Astrocyte (in vitro differentiated cells and primary cell): ENCODE data around the gene NXNL2. TPM values are rescaled to one million over a fixed set of nuclear protein-coding genes. Genes with fewer than 3 reads are reported as not detected.

Experiments used
- DNase-seq: peaks from one replicate; pipeline ENCODE4 v3.0.0-alpha.2; 2010; ENCODE audit warnings: low read depth
- FAIRE-seq: peaks from 2 replicates; lab custom pipeline; 2011; peaks lifted over from hg19 to GRCh38; lab: Jason Lieb, UNC
- H2AFZ ChIP-seq: 2 replicates; pipeline ENCODE4 v1.6.0; 2012; ENCODE audit warnings: low read depth, low read length, inconsistent platforms
- H3K27ac ChIP-seq: 2 replicates; pipeline ENCODE4 v1.5.1; 2011; ENCODE audit warnings: low read depth, low read length, inconsistent platforms
- H3K27me3 ChIP-seq: 2 replicates; pipeline ENCODE4 v1.6.0; 2011; ENCODE audit warnings: low read length, inconsistent platforms; ENCODE audit not compliant: insufficient read depth
- H3K36me3 ChIP-seq: 2 replicates; pipeline ENCODE4 v1.5.1; 2011; ENCODE audit warnings: low read length, inconsistent platforms; ENCODE audit not compliant: insufficient read depth
- H3K4me1 ChIP-seq: 2 replicates; pipeline ENCODE4 v1.5.1; 2011; ENCODE audit warnings: low read length, inconsistent platforms; ENCODE audit not compliant: insufficient read depth
- H3K4me2 ChIP-seq: 2 replicates; pipeline ENCODE4 v1.6.0; 2012; ENCODE audit warnings: low read length, inconsistent platforms
- H3K4me3 ChIP-seq: 2 replicates; pipeline ENCODE4 v1.5.1; 2011; ENCODE audit warnings: low read depth, mild to moderate bottlenecking, low read length, inconsistent platforms; ENCODE audit not compliant: insufficient read depth
- H3K79me2 ChIP-seq: 2 replicates; pipeline ENCODE4 v1.6.0; 2012; ENCODE audit warnings: mild to moderate bottlenecking, low read length, inconsistent platforms; ENCODE audit not compliant: insufficient read depth
- H3K9ac ChIP-seq: 2 replicates; pipeline ENCODE4 v1.6.0; 2012; ENCODE audit warnings: mild to moderate bottlenecking, low read length, inconsistent platforms
- H3K9me3 ChIP-seq: 2 replicates; pipeline ENCODE4 v1.5.1; 2012; ENCODE audit warnings: low read depth, mild to moderate bottlenecking, low read length, inconsistent platforms; ENCODE audit not compliant: insufficient read depth
- H4K20me1 ChIP-seq: 2 replicates; pipeline ENCODE4 v1.6.0; 2012; ENCODE audit warnings: low read length, inconsistent platforms; ENCODE audit not compliant: insufficient read depth
- H3K27ac Mint-ChIP-seq: one replicate; pipeline ENCODE4 v1.8.0; 2021; ENCODE audit warnings: mild to moderate bottlenecking, mixed read lengths; ENCODE audit not compliant: unreplicated experiment
- H3K27me3 Mint-ChIP-seq: one replicate; pipeline ENCODE4 v1.8.0; 2021; ENCODE audit warnings: low read depth, mixed read lengths; ENCODE audit not compliant: unreplicated experiment
- H3K36me3 Mint-ChIP-seq: one replicate; pipeline ENCODE4 v1.8.0; 2021; ENCODE audit warnings: low read depth, mixed read lengths; ENCODE audit not compliant: unreplicated experiment
- H3K4me1 Mint-ChIP-seq: one replicate; pipeline ENCODE4 v1.8.0; 2021; ENCODE audit warnings: low read depth, mixed read lengths; ENCODE audit not compliant: unreplicated experiment
- H3K4me3 Mint-ChIP-seq: one replicate; pipeline ENCODE4 v1.8.0; 2021; ENCODE audit warnings: mild to moderate bottlenecking, moderate library complexity, mixed read lengths; ENCODE audit not compliant: unreplicated experiment
- H3K9me3 Mint-ChIP-seq: one replicate; pipeline ENCODE4 v1.8.0; 2021; ENCODE audit warnings: mild to moderate bottlenecking, mixed read lengths; ENCODE audit not compliant: unreplicated experiment
- CTCF ChIP-seq: IDR thresholded peaks from 2 replicates; pipeline ENCODE4 v1.5.1; 2011; ENCODE audit warnings: low read depth, mild to moderate bottlenecking, inconsistent platforms, low read length, moderate library complexity; ENCODE audit not compliant: insufficient read depth
- EZH2 ChIP-seq: IDR thresholded peaks from 2 replicates; pipeline ENCODE4 v1.6.1; 2012; ENCODE audit warnings: mild to moderate bottlenecking, low read length, inconsistent platforms; ENCODE audit not compliant: insufficient read depth
- total RNA-seq: library from RNA; stranded (reverse); gene quantifications from 2 replicates; pipeline ENCODE4 v1.2.1, GENCODE V29; 2021

Gene NXNL2
- total RNA-seq, 1 donor from 2014 or later: 1.6 TPM

GRCh38 chr9:88555268-88555980 is 20.4 kb downstream of the NXNL2 start:
- Histone ChIP-seq H3K27ac (no peak overlapping the region), H3K27me3 (no peaks in the 10 kb centered on the region), H3K9me3 (no peaks in the 10 kb centered on the region), H3K79me2 (no peaks in the 10 kb centered on the region), H3K36me3 (no peaks in the 10 kb centered on the region), H3K4me1 (no peaks in the 10 kb centered on the region), H3K4me3 (no peak overlapping the region), H3K9ac (no peak overlapping the region), H4K20me1 (no peaks in the 10 kb centered on the region), H3K4me2 (no peak overlapping the region), H2AFZ (no peak overlapping the region)
- Mint-ChIP-seq H3K27me3 (peaks cover 15% of the 10 kb centered on the region), H3K4me3 (no peak overlapping the region), H3K27ac (no peak overlapping the region), H3K9me3 (peaks cover under 1% of the 10 kb centered on the region), H3K36me3 (no peaks in the 10 kb centered on the region), H3K4me1 (no peaks in the 10 kb centered on the region)
- TF ChIP-seq EZH2: no peak
- no peak for DNase-seq
- FAIRE-seq: no peak

- no peaks in the 10 kb centered on the region for H4K20me1 ChIP-seq
- Mint-ChIP-seq H3K27me3 (peaks cover 25% of the 10 kb centered on the region), H3K4me1 (no peaks in the 10 kb centered on the region), H3K36me3 (no peaks in the 10 kb centered on the region), H3K4me3 (no peak overlapping the region), H3K27ac (no peak overlapping the region), H3K9me3 (peaks cover 3% of the 10 kb centered on the region)
- no peaks in the 10 kb centered on the region for H3K9me3 ChIP-seq
- no peaks in the 10 kb centered on the region for H3K79me2 ChIP-seq
- no peaks in the 10 kb centered on the region for H3K4me1 ChIP-seq
- no peaks in the 10 kb centered on the region for H3K27me3 ChIP-seq
- H2AFZ ChIP-seq: no peak overlapping the region
- H3K4me3 ChIP-seq: no peak overlapping the region
- DNase-seq (no peak), FAIRE-seq (no peak)
- no peak overlapping the region for H3K9ac ChIP-seq
- TF ChIP-seq EZH2: no peak
- peak; percentile 6 for TF ChIP-seq CTCF
- no peak overlapping the region for H3K4me2 ChIP-seq
- H3K36me3 ChIP-seq: no peaks in the 10 kb centered on the region
- H3K27ac ChIP-seq: no peak overlapping the region
Measured at GRCh38 chr9:88559661-88560060, 24.7 kb downstream of the NXNL2 start.

GRCh38 chr9:88567870-88568269 is 32.9 kb downstream of the NXNL2 start:
- H3K4me2 ChIP-seq: no peak overlapping the region
- H3K4me1 ChIP-seq: no peaks in the 10 kb centered on the region
- no peaks in the 10 kb centered on the region for H3K9me3 ChIP-seq
- Mint-ChIP-seq H3K36me3 (no peaks in the 10 kb centered on the region), H3K27ac (no peak overlapping the region), H3K9me3 (no peaks in the 10 kb centered on the region), H3K4me1 (no peaks in the 10 kb centered on the region), H3K27me3 (peaks cover 7% of the 10 kb centered on the region), H3K4me3 (no peak overlapping the region)
- TF ChIP-seq CTCF: no peak
- TF ChIP-seq EZH2: no peak
- no peak overlapping the region for H3K4me3 ChIP-seq
- H3K36me3 ChIP-seq: no peaks in the 10 kb centered on the region
- DNase-seq (no peak), FAIRE-seq (no peak)
- H3K9ac ChIP-seq: no peak overlapping the region
- H2AFZ ChIP-seq: no peak overlapping the region
- no peaks in the 10 kb centered on the region for H4K20me1 ChIP-seq
- no peaks in the 10 kb centered on the region for H3K27me3 ChIP-seq
- H3K79me2 ChIP-seq: no peaks in the 10 kb centered on the region
- no peak overlapping the region for H3K27ac ChIP-seq
